ENCODE results near the gene CRHR1. TPM values are rescaled to one million over a fixed set of nuclear protein-coding genes. Genes with fewer than 3 reads are reported as not detected.
A peak's percentile ranks its signal among the peaks of the same experiment; 100 is the strongest.

Gene CRHR1
- polyA plus RNA-seq, 4 donors, result 0.04 TPM; not detected in 3

DNA sequence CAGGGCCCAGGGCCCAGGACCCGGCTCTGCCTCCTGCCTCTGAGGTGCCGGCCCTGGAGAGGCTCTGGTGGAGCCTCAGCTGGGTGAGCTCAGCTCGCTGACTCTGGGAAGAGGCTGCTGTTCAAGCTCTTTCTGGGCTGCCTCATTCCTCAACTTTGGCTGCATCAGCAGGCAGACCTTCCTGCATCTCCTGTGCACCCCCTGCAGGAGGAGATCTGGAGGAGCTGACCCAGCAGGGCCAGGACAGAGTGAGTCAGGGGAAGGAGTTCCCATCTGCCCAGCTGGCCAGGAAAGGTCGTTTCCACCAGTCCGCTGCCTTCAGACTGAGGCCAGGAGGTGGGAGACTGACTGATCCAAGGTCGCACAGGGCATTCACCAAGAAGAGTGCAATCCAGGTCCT lies 10.7 kb downstream of the CRHR1 start:
- H3K36me3 ChIP-seq (ENCODE audit: control insufficient read depth in 3 of 3, insufficient read depth in 2 of 3, low read depth in 1 of 3, low read length in 3 of 3), result no peaks in the 10 kb centered on the region
- WGBS, 3 donors, result 63 to 78% (median 73%) methylated on average over 6 of the region's 6 CpGs
- no peak for FAIRE-seq
- no peak for DNase-seq
- H3K27ac ChIP-seq (ENCODE audit: low read depth in 1 of 3, low read length in 2 of 3), result no peak overlapping the region
- no peak overlapping the region for H3K4me3 ChIP-seq (ENCODE audit: low read depth in 1 of 3, low read length in 3 of 3)
- no peaks in the 10 kb centered on the region for H3K4me1 ChIP-seq (ENCODE audit: control insufficient read depth in 3 of 3, insufficient read depth in 2 of 3, low read depth in 1 of 3, low read length in 2 of 3)
- H3K9me3 ChIP-seq (ENCODE audit: control insufficient read depth in 2 of 2, insufficient read depth in 1 of 2, low read depth in 1 of 2, low read length in 1 of 2), result no peaks in the 10 kb centered on the region
- H3K27me3 ChIP-seq (ENCODE audit: control insufficient read depth in 3 of 3, insufficient read depth in 3 of 3, low read length in 3 of 3), result peaks cover 0 to 46% (median 8%) of the 10 kb centered on the region in 3 donors

DNA sequence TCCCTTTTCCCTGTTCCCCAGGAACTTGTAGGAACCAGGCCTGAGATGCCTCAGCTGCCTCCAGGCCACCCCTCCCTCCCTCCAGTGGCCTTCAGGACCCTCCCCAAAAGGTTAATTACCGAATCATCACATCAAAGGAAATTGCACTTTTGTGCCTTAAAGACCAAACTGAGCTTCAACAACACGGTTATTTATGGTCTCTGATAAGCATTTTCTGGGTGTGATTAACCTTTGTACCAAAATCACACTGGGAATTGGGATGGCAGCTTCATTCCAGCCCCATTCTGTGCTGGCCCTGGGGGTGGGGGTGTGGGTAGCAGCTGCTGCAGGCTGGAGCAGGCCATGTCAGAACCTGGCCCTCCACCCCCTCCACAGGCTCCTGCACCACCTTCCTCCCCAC lies 16.7 kb downstream of the CRHR1 start:
- WGBS, 3 donors, result 3 to 24% (median 9%) methylated on average over 2 of the region's 2 CpGs
- no peaks in the 10 kb centered on the region for H3K36me3 ChIP-seq (ENCODE audit: control insufficient read depth in 3 of 3, insufficient read depth in 2 of 3, low read depth in 1 of 3, low read length in 3 of 3)
- H3K27ac ChIP-seq (ENCODE audit: low read depth in 1 of 3, low read length in 2 of 3), result no peak overlapping the region
- H3K4me3 ChIP-seq (ENCODE audit: low read depth in 1 of 3, low read length in 3 of 3), result no peak overlapping the region
- H3K27me3 ChIP-seq (ENCODE audit: control insufficient read depth in 3 of 3, insufficient read depth in 3 of 3, low read length in 3 of 3), result peaks cover 0 to 7% (median 5%) of the 10 kb centered on the region in 3 donors
- H3K4me1 ChIP-seq (ENCODE audit: control insufficient read depth in 3 of 3, insufficient read depth in 2 of 3, low read depth in 1 of 3, low read length in 2 of 3), result peaks cover 0 to 5% (median 0%) of the 10 kb centered on the region in 3 donors
- DNase-seq, result peak; percentile 44 to 54
- FAIRE-seq, result no peak
- no peaks in the 10 kb centered on the region for H3K9me3 ChIP-seq (ENCODE audit: control insufficient read depth in 2 of 2, insufficient read depth in 1 of 2, low read depth in 1 of 2, low read length in 1 of 2)

DNA sequence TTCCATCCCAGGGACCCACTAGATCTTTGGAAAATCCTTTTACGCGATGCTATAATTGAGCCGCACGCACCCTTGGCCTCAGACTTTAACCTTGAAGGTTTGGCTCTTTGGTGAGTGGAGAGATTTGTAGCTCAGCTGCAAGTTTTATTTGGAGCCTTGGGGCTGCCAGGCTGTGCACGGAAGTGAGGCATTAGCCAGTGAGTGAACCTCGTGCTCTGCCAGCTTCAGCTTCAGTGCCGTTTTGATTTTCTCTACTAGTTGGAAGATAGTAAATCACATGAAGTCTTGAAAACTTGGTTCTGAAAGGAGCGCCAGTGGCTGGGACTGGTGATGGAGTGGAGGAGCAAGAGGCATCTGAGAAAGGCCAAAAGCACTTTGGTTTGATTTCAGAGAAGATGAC lies 17.3 kb downstream of the CRHR1 start:
- H3K4me3 ChIP-seq (ENCODE audit: low read depth in 1 of 3, low read length in 3 of 3), result no peak overlapping the region
- H3K27ac ChIP-seq (ENCODE audit: low read depth in 1 of 3, low read length in 2 of 3), result no peak overlapping the region
- WGBS, 3 donors, result 18 to 53% (median 39%) methylated on average over 8 of the region's 8 CpGs
- no peak for FAIRE-seq
- H3K4me1 ChIP-seq (ENCODE audit: control insufficient read depth in 3 of 3, insufficient read depth in 2 of 3, low read depth in 1 of 3, low read length in 2 of 3), result peaks cover 0 to 5% (median 0%) of the 10 kb centered on the region in 3 donors
- H3K9me3 ChIP-seq (ENCODE audit: control insufficient read depth in 2 of 2, insufficient read depth in 1 of 2, low read depth in 1 of 2, low read length in 1 of 2), result no peaks in the 10 kb centered on the region
- peak; percentile 9 to 55 for DNase-seq
- peaks cover 0 to 7% (median 0%) of the 10 kb centered on the region in 3 donors for H3K27me3 ChIP-seq (ENCODE audit: control insufficient read depth in 3 of 3, insufficient read depth in 3 of 3, low read length in 3 of 3)
- H3K36me3 ChIP-seq (ENCODE audit: control insufficient read depth in 3 of 3, insufficient read depth in 2 of 3, low read depth in 1 of 3, low read length in 3 of 3), result no peaks in the 10 kb centered on the region

DNA sequence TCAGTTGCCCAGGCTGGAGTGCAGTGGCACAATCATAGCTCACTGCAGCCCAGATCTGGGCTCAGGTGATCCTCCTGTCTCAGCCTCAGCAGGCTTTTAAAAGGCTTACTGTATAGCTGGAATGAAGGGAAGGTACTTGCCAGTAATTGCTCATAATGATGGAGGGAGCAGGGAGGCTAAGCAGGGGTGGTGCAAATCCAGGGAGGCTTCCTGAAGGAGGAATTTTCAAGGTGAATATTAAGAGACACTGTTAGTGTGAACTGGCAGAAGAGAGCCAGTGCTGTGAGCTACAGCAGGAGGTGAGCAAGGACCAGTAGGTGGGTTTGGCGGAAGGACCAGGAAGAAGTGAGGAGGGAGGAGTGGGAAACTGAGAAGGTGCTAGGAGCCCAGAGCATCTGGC lies 24.7 kb downstream of the CRHR1 start:
- Histone ChIP-seq H3K27ac (ENCODE audit: low read depth in 1 of 3, low read length in 2 of 3) (no peak overlapping the region), H3K4me1 (ENCODE audit: control insufficient read depth in 3 of 3, insufficient read depth in 2 of 3, low read depth in 1 of 3, low read length in 2 of 3) (no peaks in the 10 kb centered on the region), H3K27me3 (ENCODE audit: control insufficient read depth in 3 of 3, insufficient read depth in 3 of 3, low read length in 3 of 3) (peaks cover 0 to 11% (median 0%) of the 10 kb centered on the region in 3 donors), H3K9me3 (ENCODE audit: control insufficient read depth in 2 of 2, insufficient read depth in 1 of 2, low read depth in 1 of 2, low read length in 1 of 2) (no peaks in the 10 kb centered on the region), H3K36me3 (ENCODE audit: control insufficient read depth in 3 of 3, insufficient read depth in 2 of 3, low read depth in 1 of 3, low read length in 3 of 3) (no peaks in the 10 kb centered on the region), H3K4me3 (ENCODE audit: low read depth in 1 of 3, low read length in 3 of 3) (no peak overlapping the region)
- FAIRE-seq, result no peak
- 82 to 100% (median 100%) methylated on average over 1 of the region's 1 CpG for WGBS, 3 donors
- no peak for DNase-seq

DNA sequence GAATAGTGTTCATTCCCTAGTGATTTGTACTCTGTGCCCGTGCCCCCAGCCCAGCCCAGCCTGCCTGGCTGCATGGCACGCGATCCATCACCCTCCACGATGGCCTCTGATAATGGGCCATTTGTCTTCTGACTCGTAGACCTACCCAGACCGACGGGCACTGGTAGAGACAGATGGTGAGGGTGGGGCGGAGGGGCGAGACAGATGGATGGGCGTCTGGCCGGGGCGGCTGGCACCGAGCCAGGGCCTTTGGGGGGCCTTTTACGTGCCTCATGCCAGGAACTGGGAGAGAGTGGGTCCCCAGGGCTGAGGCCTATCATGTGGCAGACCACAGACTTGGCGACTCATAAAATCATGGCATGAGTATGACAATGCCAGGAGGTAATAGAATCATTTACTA lies 25.4 kb downstream of the CRHR1 start:
- Histone ChIP-seq H3K4me3 (ENCODE audit: low read depth in 1 of 3, low read length in 3 of 3) (no peak overlapping the region), H3K9me3 (ENCODE audit: control insufficient read depth in 2 of 2, insufficient read depth in 1 of 2, low read depth in 1 of 2, low read length in 1 of 2) (no peaks in the 10 kb centered on the region), H3K36me3 (ENCODE audit: control insufficient read depth in 3 of 3, insufficient read depth in 2 of 3, low read depth in 1 of 3, low read length in 3 of 3) (no peaks in the 10 kb centered on the region), H3K27me3 (ENCODE audit: control insufficient read depth in 3 of 3, insufficient read depth in 3 of 3, low read length in 3 of 3) (peaks cover 0 to 13% (median 0%) of the 10 kb centered on the region in 3 donors), H3K27ac (ENCODE audit: low read depth in 1 of 3, low read length in 2 of 3) (no peak overlapping the region), H3K4me1 (ENCODE audit: control insufficient read depth in 3 of 3, insufficient read depth in 2 of 3, low read depth in 1 of 3, low read length in 2 of 3) (no peaks in the 10 kb centered on the region)
- 65 to 76% (median 74%) methylated on average over 15 of the region's 15 CpGs for WGBS, 3 donors
- FAIRE-seq, result no peak
- DNase-seq, result no peak

DNA sequence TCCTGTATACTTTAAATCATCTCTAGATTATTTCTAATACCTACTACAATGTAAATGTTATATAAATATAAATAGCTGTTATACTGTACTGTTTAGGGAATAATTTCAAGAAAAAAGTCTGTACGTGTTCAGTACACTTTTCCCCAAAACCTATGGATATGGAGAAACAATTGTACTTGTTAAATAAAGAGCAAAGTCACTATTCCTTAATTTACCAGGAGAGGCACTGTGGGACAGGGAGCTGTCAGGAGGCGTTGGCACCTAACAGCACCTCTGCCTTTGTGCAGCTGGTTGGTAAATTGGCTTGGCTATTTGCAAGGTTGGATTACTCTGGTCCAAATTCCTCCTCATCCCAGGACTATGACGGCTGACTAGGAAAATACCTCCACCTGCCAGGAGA lies 28.0 kb downstream of the CRHR1 start:
- H3K4me3 ChIP-seq (ENCODE audit: low read depth in 1 of 3, low read length in 3 of 3), result no peak overlapping the region
- WGBS, 3 donors, result 25 to 52% (median 30%) methylated on average over 3 of the region's 3 CpGs
- peaks cover 0 to 11% (median 0%) of the 10 kb centered on the region in 3 donors for H3K27me3 ChIP-seq (ENCODE audit: control insufficient read depth in 3 of 3, insufficient read depth in 3 of 3, low read length in 3 of 3)
- DNase-seq, result peak; percentile 20 to 46
- no peaks in the 10 kb centered on the region for H3K4me1 ChIP-seq (ENCODE audit: control insufficient read depth in 3 of 3, insufficient read depth in 2 of 3, low read depth in 1 of 3, low read length in 2 of 3)
- no peaks in the 10 kb centered on the region for H3K36me3 ChIP-seq (ENCODE audit: control insufficient read depth in 3 of 3, insufficient read depth in 2 of 3, low read depth in 1 of 3, low read length in 3 of 3)
- no peak for FAIRE-seq
- H3K27ac ChIP-seq (ENCODE audit: low read depth in 1 of 3, low read length in 2 of 3), result no peak overlapping the region
- no peaks in the 10 kb centered on the region for H3K9me3 ChIP-seq (ENCODE audit: control insufficient read depth in 2 of 2, insufficient read depth in 1 of 2, low read depth in 1 of 2, low read length in 1 of 2)

DNA sequence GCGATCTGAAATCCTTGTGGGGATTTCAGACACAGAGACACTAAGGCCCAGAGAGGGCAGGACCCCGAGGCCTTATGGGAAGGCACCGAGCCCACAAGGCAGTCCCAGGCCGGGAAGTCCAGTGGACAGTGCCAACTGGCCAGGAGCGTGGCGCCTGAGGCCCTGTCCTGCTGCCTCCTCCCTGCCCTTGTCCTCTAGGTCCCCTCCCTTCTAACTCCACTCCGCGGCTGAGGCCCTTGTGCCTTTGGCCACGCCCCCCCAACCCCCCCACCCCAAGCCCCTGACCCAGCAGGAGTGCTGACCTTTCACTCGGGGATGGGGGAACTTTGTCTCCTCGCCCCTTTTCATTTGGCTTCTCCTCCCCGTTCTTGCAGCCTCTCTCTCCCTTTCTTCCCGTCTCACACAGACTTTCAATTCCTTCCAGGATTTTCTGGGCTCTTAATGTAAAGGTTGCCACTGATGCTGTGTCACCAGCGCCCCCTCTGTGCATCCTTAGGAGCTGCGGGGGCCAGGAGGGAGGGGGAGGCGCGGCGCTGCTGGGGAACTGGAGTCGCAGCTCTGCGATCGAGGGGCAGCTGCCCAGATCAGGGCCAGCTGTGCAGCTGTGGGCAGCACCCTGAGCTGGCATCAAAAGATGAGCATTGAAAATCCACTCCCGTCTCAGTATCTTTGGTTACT lies 29.1 kb downstream of the CRHR1 start:
- WGBS, 3 donors, result 33 to 69% (median 66%) methylated on average over 18 to 22 of the region's 22 CpGs
- no peak for FAIRE-seq
- H3K27ac ChIP-seq (ENCODE audit: low read depth in 1 of 3, low read length in 2 of 3), result no peak overlapping the region
- no peaks in the 10 kb centered on the region for H3K9me3 ChIP-seq (ENCODE audit: control insufficient read depth in 2 of 2, insufficient read depth in 1 of 2, low read depth in 1 of 2, low read length in 1 of 2)
- H3K4me1 ChIP-seq (ENCODE audit: control insufficient read depth in 3 of 3, insufficient read depth in 2 of 3, low read depth in 1 of 3, low read length in 2 of 3), result no peaks in the 10 kb centered on the region
- H3K27me3 ChIP-seq (ENCODE audit: control insufficient read depth in 3 of 3, insufficient read depth in 3 of 3, low read length in 3 of 3), result peaks cover 0 to 11% (median 0%) of the 10 kb centered on the region in 3 donors
- no peaks in the 10 kb centered on the region for H3K36me3 ChIP-seq (ENCODE audit: control insufficient read depth in 3 of 3, insufficient read depth in 2 of 3, low read depth in 1 of 3, low read length in 3 of 3)
- H3K4me3 ChIP-seq (ENCODE audit: low read depth in 1 of 3, low read length in 3 of 3), result no peak overlapping the region
- DNase-seq, result no peak

DNA sequence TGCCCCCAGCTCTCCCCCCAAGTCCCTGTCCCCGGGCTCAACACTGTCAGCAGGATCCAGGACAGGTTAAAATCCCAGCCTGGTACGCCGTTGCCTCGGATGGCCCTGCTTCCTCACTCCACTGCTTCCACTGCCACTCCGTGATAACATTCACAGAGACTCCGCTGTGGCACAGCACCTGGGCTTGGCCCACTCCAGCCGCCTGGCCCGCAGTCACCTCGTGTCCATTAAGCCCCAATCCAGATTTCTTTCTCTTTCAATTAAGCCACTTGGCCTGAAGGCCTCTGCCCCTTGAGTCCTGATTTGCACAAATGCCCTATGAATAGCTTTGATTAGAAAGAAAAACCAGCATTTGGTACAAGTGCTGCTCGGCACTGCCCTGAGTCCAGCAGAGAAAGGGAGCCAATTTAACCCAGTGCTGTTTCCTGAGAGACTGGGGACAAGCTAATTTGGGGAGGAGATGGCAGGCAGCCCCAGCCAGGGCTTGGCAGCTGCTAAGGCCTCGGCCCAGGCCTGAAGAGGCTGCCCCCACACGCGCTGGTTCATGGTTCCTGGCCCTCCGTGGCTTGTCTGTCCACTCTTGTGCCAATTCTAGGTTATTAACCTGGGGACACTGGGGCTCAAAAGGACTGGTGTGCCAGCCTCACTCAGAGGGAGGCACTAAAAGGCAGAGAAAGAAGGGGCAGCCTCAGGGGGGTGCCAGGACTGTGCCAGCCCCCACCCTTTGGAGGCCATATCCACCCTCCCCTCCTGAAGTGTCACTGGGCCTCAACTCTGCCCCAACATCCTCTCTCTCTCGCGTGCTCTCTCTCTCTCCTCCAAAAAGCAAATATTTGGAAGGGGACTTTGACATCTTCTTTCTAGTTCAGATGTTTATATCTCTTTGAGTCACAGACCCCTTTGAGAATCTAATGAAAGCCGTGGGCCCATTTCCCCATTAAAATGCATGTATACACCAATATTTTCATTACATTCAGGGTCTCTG lies 30.8 kb downstream of the CRHR1 start:
- no peak for FAIRE-seq
- WGBS, 3 donors, result 81 to 90% (median 85%) methylated on average over 17 of the region's 17 CpGs

More for the DNA sequence above, 30.8 kb downstream of the CRHR1 start:
- Histone ChIP-seq H3K4me3 (ENCODE audit: low read depth in 1 of 3, low read length in 3 of 3) (no peak overlapping the region), H3K9me3 (ENCODE audit: control insufficient read depth in 2 of 2, insufficient read depth in 1 of 2, low read depth in 1 of 2, low read length in 1 of 2) (no peaks in the 10 kb centered on the region), H3K27me3 (ENCODE audit: control insufficient read depth in 3 of 3, insufficient read depth in 3 of 3, low read length in 3 of 3) (peaks cover 0 to 11% (median 0%) of the 10 kb centered on the region in 3 donors), H3K36me3 (ENCODE audit: control insufficient read depth in 3 of 3, insufficient read depth in 2 of 3, low read depth in 1 of 3, low read length in 3 of 3) (no peaks in the 10 kb centered on the region), H3K27ac (ENCODE audit: low read depth in 1 of 3, low read length in 2 of 3) (no peak overlapping the region), H3K4me1 (ENCODE audit: control insufficient read depth in 3 of 3, insufficient read depth in 2 of 3, low read depth in 1 of 3, low read length in 2 of 3) (no peaks in the 10 kb centered on the region)
- DNase-seq, result no peak
